ENCODE measurements around the gene RAB11FIP5.

DNA sequence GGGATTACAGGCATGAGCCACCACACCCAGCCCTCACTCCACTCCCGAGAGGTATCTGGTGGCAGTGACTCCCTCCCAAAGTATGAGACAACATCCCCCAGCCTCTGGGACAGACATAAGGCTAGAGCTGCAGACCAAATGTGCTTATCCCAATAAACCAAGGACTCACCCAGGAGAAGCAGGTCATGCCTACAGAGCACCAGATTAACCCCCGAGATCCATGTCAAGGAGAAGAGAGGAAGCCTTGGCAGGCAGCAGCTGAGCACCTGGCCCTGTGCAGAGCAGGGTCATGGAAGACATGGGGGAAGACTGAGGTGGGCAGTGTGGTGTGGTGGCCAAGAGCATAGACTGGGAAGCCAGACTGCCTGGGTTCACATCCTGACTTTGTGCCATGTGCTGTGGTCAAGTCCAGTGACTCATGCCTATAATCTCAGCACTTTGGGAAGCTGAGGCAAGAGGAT lies 7.2 kb downstream of the RAB11FIP5 start:
- TF ChIP-seq, protein P1, sequence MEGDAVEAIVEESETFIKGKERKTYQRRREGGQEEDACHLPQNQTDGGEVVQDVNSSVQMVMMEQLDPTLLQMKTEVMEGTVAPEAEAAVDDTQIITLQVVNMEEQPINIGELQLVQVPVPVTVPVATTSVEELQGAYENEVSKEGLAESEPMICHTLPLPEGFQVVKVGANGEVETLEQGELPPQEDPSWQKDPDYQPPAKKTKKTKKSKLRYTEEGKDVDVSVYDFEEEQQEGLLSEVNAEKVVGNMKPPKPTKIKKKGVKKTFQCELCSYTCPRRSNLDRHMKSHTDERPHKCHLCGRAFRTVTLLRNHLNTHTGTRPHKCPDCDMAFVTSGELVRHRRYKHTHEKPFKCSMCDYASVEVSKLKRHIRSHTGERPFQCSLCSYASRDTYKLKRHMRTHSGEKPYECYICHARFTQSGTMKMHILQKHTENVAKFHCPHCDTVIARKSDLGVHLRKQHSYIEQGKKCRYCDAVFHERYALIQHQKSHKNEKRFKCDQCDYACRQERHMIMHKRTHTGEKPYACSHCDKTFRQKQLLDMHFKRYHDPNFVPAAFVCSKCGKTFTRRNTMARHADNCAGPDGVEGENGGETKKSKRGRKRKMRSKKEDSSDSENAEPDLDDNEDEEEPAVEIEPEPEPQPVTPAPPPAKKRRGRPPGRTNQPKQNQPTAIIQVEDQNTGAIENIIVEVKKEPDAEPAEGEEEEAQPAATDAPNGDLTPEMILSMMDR (conservative IDR thresholded peaks at IDR 0.05; ENCODE audit: low read depth, low read length), result no peak
- TF ChIP-seq POLR2A (IDR thresholded peaks at IDR 0.05; ENCODE audit: low read depth, low read length), result no peak
- no peak for TF ChIP-seq RAD21 (IDR thresholded peaks at IDR 0.05; ENCODE audit: low read length)
